Ramos (cell line): ENCODE data around the gene MLIP.
"Not testable (repeated sequence)": the region's sequence is repeated elsewhere in the genome, so short reads cannot be mapped to it uniquely, and the experiment has no call there.

Experiments
- in situ Hi-C: fragments of 300-500 bp; cut with MboI; formaldehyde crosslinking; loops from one replicate; pipeline ENCODE4 v1.14.3; 2022; ENCODE audit warnings: low sequenced_read_pairs; ENCODE audit not compliant: unreplicated experiment

Gene MLIP

GRCh38 chr6:54214286-54214685, 103.0 kb downstream of the MLIP start:
- in situ Hi-C loops, result no loop called here

DNA sequence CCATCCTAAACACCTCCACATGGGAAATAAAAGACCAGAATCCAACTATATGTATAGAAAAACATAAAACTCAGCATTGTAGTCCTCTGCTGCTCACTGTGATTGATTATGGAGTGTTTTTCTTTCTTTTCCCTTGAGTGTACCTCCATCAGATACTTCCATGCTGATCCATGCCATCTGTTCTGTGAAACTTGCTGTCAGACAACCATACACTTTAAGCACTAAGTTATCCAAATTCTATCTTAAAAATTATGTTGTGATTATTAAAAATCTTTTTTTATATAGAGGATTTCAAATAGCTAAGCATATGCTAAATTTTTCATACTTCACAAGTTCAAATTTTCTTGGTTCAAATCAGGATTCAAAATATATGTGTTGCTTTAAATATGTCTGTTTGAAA, 105.1 kb downstream of the MLIP start:
- in situ Hi-C loops, result no loop called here

DNA sequence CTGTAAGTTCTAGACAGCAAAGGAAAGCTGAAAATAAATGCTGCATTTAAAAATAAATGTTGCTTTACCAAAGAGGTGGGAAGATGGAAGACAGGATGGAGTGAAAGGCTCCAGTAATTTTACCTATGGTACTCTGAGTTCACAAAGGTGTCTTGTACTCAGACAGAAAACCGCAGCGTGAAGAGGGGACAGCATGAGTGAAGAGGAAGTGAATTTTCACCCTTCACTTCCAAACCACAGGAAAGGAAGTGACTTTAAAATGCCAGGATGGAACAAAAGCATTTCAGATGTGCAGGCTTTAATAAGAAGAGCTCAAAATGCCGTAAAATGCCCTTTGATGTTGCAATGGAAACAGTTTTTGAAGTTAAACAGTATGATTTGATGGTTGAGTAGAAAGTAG, 105.8 kb downstream of the MLIP start:
- in situ Hi-C loops, result no loop called here

DNA sequence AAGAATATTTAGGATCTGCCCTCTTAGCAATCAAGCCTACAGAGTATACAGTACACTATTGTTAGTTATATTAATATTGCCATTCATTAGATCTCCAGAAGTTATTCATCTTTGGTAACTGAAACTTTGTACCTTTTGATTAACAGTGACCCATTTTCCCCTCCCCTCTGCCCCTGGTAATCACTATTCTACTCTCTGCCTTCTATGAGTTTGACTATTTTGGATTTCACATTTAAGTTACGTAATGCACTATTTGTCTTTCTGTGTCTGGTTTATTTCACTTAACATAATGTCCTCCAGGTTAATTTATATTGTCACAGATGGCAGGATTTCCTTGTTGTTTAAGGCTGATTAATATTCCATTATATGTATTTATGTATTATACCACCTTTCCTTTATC, 111.0 kb downstream of the MLIP start:
- in situ Hi-C loops, result no loop called here

- in situ Hi-C loops, result no loop called here
These were observed 121.5 kb downstream of the MLIP start for GRCh38 chr6:54232703-54233102.

- in situ Hi-C loops, result no loop called here
These were observed 123.3 kb downstream of the MLIP start for GRCh38 chr6:54234539-54234938.

- in situ Hi-C loops, result no loop called here
These were observed 125.7 kb downstream of the MLIP start for GRCh38 chr6:54236984-54237383.

DNA sequence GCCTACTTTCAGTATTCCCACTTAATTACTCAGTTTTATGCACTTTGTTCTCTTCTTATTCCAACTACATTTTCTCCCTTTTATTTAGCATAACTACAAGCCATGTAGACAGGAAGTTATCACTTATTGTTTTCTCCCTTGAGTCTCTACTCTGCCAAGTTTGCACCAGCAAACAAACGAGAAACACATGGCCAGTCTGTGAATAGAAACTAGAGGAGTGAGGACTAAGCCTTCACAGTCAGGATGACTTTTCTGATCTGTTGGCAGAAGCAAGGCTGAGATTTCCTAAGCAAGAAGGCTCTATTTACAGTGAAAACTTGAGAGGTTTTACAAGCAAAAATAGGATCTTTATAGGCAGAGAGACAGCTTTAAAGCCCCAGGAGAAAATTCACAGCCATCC, 127.2 kb downstream of the MLIP start:
- in situ Hi-C loops, result no loop called here

GRCh38 chr6:54243699-54244098, 132.5 kb downstream of the MLIP start:
- in situ Hi-C loops, result no loop called here

- in situ Hi-C loops, result no loop called here
These were observed 133.2 kb downstream of the MLIP start for GRCh38 chr6:54244430-54244829.

GRCh38 chr6:54245265-54245664, 134.0 kb downstream of the MLIP start:
- in situ Hi-C loops, result no loop called here

DNA sequence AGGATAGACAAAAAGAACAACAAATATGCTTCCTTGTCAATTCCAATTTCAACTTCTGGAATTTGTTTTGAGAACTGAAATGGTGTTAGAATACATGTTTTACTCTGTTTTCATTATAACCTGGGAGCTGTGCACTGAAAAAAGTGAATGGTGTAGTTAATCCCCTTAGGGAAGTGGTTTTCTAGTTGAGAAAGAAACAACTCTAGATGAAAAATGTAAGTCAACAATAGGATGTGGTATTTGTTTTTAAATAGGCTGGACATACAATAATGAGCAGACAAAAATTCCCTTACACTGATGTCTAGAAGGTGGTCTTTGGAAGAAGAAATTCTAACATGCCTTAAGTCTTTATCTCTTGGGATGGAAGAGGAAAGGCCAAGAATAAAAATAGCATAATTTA, 137.1 kb downstream of the MLIP start:
- in situ Hi-C loops, result no loop called here

- in situ Hi-C loops, result no loop called here
These were observed 137.8 kb downstream of the MLIP start for GRCh38 chr6:54248994-54249393.

GRCh38 chr6:54249812-54250211, 138.6 kb downstream of the MLIP start:
- in situ Hi-C loops, result not testable (repeated sequence)

DNA sequence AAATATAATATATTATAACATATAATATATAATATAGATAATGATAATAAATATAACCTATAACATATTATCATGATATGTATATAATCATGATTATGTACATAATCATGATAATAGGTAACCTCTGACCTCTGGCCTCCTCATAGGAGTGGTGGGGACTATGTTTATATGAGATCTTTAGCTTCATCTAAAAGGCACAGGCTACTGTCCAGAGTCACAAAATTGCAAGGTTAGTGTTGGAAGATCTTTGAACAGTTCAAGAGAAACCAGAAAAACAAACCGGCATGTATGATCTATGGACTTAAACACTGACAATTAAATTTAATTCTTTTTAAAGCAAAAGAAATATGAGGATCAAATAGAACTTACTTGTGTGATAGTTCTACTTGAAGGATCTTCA, 141.3 kb downstream of the MLIP start:
- in situ Hi-C loops, result no loop called here

GRCh38 chr6:54252916-54253315, 141.7 kb downstream of the MLIP start:
- in situ Hi-C loops, result no loop called here

DNA sequence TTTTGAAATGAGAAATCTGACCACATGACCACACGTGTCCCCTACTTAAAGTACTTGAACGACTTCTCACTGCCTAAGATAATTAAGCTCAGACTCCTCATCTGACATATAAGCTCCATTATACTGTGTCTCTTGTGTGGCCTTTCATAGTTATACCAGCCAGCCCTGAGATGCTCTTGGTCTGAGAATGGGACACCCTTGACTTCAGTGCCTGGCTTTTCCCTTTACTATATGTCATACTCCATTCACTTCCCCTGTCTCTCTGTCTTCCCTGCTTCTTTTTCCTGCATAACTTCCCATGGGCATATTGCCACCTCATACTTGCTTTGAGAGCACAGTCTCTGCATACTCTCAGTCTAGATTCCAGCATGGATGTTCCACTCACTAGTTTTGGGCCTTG, 143.6 kb downstream of the MLIP start:
- in situ Hi-C loops, result no loop called here

GRCh38 chr6:54255886-54256285, 144.6 kb downstream of the MLIP start:
- in situ Hi-C loops, result no loop called here

GRCh38 chr6:54260025-54260424, 148.8 kb downstream of the MLIP start:
- in situ Hi-C loops, result no loop called here

GRCh38 chr6:54262499-54262898, 151.3 kb downstream of the MLIP start:
- in situ Hi-C loops, result no loop called here

- in situ Hi-C loops, result no loop called here
These were observed 151.7 kb downstream of the MLIP start for GRCh38 chr6:54262971-54263370.

DNA sequence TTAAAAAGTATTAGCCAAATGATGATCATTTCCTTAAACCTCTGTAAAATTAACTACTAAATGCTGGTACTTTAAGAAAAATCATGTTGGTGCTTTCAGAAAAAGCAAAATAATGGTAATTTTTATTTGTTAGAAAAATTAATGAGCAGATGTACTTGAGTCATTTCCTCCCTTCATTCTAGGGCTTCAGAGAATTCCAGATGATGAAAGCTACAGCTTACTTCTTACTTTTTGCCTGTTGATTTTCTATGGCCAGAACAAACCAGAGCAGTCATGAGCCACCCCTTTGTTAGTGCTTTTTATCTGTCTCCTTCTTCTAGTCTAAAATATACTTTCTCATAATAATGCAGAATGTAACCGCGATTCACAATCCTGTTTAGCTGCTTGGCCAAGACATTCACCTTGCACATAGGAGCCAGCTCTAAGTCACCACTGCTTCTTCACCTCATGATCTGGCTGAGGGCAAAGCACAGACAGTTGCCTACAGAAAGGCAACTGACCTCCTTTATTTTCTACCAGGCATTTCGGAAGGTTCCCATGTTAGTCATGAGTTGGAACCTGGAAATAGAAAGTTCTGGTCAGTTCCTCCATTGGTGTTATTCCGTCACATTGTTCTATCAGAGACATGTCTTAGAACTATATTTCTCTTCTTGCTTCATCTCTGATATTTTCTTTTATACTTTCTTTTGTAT, 153.5 kb downstream of the MLIP start:
- in situ Hi-C loops, result no loop called here
